ENCODE data around the gene PI16.
"Not testable (repeated sequence)": the region's sequence is repeated elsewhere in the genome, so short reads cannot be mapped to it uniquely, and the experiment has no call there.

PI16 gene

DNA sequence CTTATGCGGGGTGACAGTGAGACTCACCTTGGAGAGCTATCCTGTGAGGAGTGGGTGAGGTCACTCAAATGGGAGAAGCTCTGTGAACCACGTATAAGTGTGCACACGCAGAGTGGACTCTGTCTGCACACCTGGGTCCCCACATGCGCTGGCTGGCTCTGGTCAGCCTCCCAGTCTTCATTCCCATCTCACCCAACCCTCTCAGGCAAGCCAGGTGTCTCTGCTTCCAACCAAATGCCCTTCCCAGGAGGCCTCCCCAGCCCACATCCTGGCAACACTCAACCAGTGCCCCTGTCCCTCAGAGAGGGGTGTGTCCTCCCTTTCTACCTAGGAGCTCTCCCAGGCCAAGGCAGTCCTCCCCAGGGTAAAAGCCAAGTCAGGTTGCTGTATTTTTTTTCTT is 8.0 kb upstream of the PI16 start:
- DNase-seq (ENCODE audit: insufficient read length) (no peak), FAIRE-seq (no peak)
- TF ChIP-seq POLR2AphosphoS5 (IDR thresholded peaks at IDR 0.05; ENCODE audit: low read depth, low read length) (no peak), TAF1 (IDR thresholded peaks at IDR 0.05; ENCODE audit: borderline replicate concordance, low read depth, low read length) (no peak), POLR2A (IDR thresholded peaks at IDR 0.05; ENCODE audit: low read depth, low read length) (no peak)

DNA sequence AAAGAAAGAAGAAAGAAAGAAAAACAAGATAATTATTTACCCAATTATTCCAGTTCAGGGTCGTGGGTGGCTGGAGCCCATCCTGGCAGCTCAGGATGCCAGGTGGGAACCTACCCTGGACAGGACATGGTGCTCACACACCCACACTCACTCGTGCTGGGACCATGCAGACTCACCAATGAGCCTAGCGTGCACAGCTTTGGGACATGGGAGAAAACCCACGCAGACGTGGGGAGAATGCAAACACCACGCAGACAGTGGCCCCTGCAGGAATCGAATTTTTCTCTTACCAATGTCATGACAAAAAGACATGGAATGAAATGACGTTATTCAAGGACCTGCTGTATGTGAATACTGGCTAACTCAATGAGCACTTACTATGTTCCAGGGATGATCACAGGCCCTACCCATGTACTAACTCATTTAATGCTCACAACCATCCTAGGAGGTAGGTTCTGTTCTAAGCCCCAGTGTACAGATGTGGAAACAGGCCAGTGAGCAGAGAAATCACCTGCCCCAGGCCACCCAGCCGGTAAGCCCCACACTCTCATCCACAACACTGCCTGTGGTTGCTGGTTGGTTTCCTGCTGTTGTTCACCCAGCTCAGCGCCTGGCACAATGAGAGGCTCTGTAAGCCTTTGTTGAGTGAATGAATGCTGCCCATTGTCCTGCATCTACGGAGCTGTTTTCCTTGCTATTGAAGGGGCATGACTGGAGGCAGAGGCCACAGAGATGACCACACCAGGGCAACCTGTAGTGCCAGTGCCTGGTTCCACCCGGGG is 6.8 kb upstream of the PI16 start:
- FAIRE-seq (no peak), DNase-seq (ENCODE audit: insufficient read length) (no peak)
- TF ChIP-seq TAF1 (IDR thresholded peaks at IDR 0.05; ENCODE audit: borderline replicate concordance, low read depth, low read length) (no peak), POLR2AphosphoS5 (IDR thresholded peaks at IDR 0.05; ENCODE audit: low read depth, low read length) (no peak), POLR2A (IDR thresholded peaks at IDR 0.05; ENCODE audit: low read depth, low read length) (no peak)

DNA sequence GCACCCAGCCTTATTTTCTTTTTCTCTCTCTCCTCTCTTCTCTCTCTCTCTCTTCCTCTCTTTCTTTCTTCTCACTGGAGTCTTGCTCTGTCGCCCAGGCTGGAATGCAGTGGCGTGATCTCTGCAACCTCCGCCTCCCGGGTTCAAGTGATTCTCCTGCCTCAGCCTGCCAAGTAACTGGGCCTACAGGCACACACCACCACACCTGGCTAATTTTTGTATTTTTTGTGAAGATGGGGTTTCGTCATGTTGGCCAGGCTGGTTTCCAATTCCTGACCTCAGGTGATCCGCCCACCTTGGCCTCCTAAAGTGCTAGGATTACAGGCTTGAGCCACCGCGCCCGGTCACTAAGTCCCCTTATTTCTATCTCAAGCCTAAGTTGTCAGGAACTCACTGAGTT is 5.5 kb upstream of the PI16 start:
- not testable (repeated sequence) for DNase-seq (ENCODE audit: insufficient read length); FAIRE-seq

DNA sequence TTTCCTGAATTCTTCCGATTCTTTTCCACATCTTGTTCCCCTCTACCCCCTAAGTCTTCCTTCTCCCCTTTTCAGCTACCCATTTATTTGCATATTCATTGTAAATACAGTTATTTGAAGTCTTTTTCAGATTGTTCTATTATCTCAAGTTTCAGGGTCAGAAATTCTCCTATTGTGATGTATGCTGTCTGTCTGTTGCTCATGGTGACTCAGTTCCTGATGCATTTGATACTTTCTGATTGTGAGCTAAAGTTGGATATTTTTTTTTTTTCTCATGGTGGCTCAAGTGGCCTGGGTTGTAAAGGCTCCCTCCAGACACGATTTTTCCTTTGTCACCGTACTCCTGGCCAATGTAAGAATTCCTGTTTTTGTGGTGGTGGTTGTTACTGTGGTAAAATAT is 4.9 kb upstream of the PI16 start:
- no peak for FAIRE-seq
- no peak for DNase-seq (ENCODE audit: insufficient read length)
- no peak for TF ChIP-seq POLR2AphosphoS5 (IDR thresholded peaks at IDR 0.05; ENCODE audit: low read depth, low read length)
- TF ChIP-seq POLR2A (IDR thresholded peaks at IDR 0.05; ENCODE audit: low read depth, low read length), result no peak
- no peak for TF ChIP-seq TAF1 (IDR thresholded peaks at IDR 0.05; ENCODE audit: borderline replicate concordance, low read depth, low read length)

DNA sequence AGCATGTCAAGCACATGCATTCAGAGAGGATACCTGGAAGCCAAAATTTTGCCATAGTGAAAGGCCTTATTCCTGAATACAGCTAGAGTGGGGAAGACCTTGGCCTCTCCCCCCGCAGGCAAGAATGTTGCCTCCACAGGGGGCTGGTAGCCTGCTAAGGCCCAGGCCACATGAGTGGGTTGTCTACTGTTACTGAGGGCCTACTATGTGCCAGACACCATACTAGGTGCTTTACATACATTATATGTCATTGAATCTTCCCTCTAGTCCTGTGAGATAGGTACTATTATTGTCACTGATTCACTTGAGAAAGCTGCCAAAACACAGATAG is 642 bp upstream of the PI16 start:
- TF ChIP-seq POLR2A (IDR thresholded peaks at IDR 0.05; ENCODE audit: low read depth, low read length), result no peak
- no peak for TF ChIP-seq POLR2AphosphoS5 (IDR thresholded peaks at IDR 0.05; ENCODE audit: low read depth, low read length)
- no peak for TF ChIP-seq TAF1 (IDR thresholded peaks at IDR 0.05; ENCODE audit: borderline replicate concordance, low read depth, low read length)
- FAIRE-seq (no peak), DNase-seq (ENCODE audit: insufficient read length) (no peak)

DNA sequence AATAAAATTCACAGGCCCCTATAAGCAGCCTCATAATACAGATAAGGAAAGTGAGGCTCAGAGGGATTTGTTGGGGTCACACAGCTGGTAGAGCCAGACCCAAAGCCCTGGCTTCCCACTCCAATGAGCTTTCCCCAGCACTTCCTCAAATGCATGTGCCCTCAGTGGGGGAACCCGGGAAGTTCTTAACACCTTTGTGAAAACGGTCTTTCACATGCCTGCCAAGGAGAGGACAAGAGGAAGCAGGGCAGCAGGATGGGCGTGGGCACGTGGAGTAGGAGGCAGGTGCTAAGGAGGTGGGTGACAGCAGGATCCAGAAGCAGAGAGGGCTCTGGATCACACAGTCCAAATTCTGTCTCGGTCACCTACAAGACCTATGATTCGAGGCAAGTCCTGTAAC is 598 bp downstream of the PI16 start:
- no peak for FAIRE-seq
- DNase-seq (ENCODE audit: insufficient read length), result no peak
- no peak for TF ChIP-seq POLR2A (IDR thresholded peaks at IDR 0.05; ENCODE audit: low read depth, low read length)
- TF ChIP-seq POLR2AphosphoS5 (IDR thresholded peaks at IDR 0.05; ENCODE audit: low read depth, low read length), result no peak
- no peak for TF ChIP-seq TAF1 (IDR thresholded peaks at IDR 0.05; ENCODE audit: borderline replicate concordance, low read depth, low read length)

DNA sequence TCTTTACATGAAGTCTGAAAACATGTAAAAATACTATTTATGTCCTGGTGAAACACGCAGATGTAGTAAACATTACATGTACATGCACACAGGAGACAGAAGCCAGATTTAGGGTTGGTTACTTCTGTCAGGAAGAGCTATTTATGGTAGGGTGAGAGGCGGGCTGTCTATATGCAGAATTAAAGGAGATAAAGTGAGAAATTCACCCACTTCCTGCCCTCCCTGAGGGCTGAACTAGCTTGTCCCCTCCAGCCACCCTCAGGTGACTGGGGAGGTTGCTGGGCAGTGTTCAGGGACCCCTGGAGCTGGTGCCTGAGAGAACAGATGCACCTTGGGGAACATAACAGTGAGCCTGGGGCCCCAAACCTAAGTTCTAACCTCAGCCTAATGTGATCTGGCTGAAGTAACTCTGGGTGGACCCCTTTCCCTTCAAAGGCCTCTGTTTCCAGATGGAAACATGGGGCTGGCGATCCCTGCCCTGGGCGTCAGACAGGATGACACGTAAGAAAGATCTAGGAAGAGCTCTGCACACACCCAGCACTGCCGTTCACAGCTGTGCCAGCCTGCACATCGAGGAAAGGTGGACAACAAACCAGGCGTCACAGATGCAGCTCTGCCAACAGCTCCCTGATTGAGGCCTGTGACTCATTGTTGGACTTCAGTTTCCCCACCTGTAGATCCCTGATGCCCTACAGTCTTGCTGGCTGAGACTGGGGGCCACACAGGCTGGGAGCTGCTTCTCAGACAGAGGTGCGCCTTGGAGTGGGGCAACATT is 1.3 kb downstream of the PI16 start:
- no peak for DNase-seq (ENCODE audit: insufficient read length)
- FAIRE-seq, result no peak
- no peak for TF ChIP-seq TAF1 (IDR thresholded peaks at IDR 0.05; ENCODE audit: borderline replicate concordance, low read depth, low read length)
- no peak for TF ChIP-seq POLR2A (IDR thresholded peaks at IDR 0.05; ENCODE audit: low read depth, low read length)
- no peak for TF ChIP-seq POLR2AphosphoS5 (IDR thresholded peaks at IDR 0.05; ENCODE audit: low read depth, low read length)

DNA sequence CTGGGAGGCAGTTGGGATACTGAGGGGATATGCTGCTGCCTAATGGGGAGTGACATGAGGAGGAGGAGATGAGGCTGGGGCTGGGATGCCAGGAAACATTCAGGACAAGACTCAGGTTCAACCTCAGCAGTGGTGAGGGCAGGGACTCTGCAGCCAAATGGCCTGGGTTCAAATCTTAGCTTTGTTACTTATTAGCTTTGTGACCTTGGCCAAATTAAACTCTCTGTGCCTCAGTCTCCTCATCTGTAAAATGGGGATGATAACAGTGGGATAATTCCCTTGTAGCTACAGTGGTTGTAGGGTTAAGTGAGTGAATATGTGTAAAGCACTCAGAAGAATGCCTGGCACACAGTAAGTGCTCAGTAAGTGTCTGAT is 1.9 kb downstream of the PI16 start:
- no peak for TF ChIP-seq TAF1 (IDR thresholded peaks at IDR 0.05; ENCODE audit: borderline replicate concordance, low read depth, low read length)
- TF ChIP-seq POLR2A (IDR thresholded peaks at IDR 0.05; ENCODE audit: low read depth, low read length), result no peak
- no peak for TF ChIP-seq POLR2AphosphoS5 (IDR thresholded peaks at IDR 0.05; ENCODE audit: low read depth, low read length)
- FAIRE-seq (no peak), DNase-seq (ENCODE audit: insufficient read length) (no peak)

DNA sequence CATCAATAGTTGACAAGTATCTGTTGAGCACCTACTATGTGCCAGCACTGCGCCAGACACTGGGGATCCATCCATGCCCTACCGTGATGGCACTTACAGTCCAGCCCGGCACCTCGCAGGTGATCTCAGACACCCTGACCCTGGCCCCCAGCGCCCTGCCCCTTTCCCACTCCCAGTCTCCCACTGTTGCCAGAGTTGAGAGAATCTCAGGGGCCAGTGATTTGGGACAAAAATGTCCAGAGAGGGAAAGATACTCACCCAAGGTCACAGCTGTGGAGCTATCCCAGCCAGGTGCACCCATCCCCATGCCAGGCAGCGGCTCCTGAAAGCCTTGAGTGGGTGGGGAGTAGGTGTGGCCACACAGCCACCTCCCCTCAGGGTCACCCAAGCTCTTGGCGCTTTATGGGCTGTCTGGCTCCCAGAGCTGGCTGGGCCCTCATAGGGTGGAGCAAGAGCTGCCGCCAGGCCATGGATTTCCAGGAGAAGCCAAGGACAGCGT is 3.3 kb downstream of the PI16 start:
- TF ChIP-seq TAF1 (IDR thresholded peaks at IDR 0.05; ENCODE audit: borderline replicate concordance, low read depth, low read length), result no peak
- TF ChIP-seq POLR2A (IDR thresholded peaks at IDR 0.05; ENCODE audit: low read depth, low read length), result no peak
- no peak for TF ChIP-seq POLR2AphosphoS5 (IDR thresholded peaks at IDR 0.05; ENCODE audit: low read depth, low read length)
- no peak for DNase-seq (ENCODE audit: insufficient read length)
- FAIRE-seq, result no peak

DNA sequence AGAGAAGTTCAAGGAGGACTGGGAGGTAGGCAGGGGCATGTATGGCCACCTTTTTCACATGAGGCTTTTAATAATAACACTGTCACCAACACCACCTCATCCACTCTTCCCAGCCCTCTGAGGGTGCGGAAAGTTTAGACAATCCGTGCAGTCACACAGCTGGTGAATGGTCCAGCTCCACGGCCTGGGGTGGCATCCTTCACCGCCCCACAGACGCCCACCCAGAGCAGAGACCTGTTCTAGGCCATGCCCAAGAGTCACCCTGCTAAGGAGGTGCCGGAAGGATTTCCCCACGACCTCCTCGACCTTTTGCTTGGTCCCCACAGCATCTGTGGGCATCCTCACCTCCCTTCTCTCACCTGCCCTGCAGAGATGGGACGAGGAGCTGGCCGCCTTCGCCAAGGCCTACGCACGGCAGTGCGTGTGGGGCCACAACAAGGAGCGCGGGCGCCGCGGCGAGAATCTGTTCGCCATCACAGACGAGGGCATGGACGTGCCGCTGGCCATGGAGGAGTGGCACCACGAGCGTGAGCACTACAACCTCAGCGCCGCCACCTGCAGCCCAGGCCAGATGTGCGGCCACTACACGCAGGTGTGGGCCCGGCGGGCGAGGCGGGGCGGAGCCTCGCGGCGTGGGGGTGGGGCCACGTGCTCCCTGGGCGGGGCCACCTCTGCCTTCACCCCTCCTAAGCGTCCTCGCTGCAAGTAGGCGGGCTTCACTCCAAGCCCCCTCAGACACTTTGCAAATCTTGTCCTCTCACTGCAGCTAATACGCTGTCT is 4.4 kb downstream of the PI16 start:
- FAIRE-seq (no peak), DNase-seq (ENCODE audit: insufficient read length) (no peak)
- TF ChIP-seq POLR2AphosphoS5 (IDR thresholded peaks at IDR 0.05; ENCODE audit: low read depth, low read length), result no peak
- TF ChIP-seq POLR2A (IDR thresholded peaks at IDR 0.05; ENCODE audit: low read depth, low read length), result no peak
- no peak for TF ChIP-seq TAF1 (IDR thresholded peaks at IDR 0.05; ENCODE audit: borderline replicate concordance, low read depth, low read length)

DNA sequence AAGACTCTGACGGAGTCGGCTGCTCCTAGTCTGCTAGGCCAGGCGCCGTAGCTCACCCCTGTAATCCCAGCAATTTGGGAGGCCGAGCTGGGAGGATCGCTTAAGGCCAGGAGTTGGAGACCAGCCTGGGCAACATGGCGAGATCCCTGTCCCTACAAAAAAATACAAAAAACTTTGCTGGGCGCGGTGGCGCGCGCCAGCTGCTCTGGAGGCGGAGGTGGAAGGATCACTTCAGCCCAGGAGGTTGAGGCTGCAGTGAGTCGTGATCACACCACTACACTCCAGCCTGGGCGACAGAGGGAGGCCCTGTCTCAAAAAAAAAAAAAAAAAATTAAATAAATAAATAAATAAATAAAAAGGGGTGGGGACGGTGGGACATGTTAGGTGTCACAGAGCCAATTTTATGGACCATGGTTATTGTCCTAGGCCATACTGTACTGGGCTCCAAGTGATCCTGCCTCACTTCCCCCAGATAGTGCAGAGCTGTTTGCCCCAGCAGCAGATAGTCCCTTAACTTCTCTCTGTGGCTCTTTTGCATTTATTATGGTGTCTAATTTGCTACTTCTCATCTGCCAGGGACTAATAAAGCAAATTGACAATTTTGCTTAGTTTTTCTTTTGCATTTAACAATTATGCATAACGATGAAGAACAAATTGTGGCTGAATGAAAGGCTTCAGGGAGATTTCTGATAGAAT is 5.2 kb downstream of the PI16 start:
- TF ChIP-seq TAF1 (IDR thresholded peaks at IDR 0.05; ENCODE audit: borderline replicate concordance, low read depth, low read length), result no peak
- TF ChIP-seq POLR2A (IDR thresholded peaks at IDR 0.05; ENCODE audit: low read depth, low read length), result no peak
- TF ChIP-seq POLR2AphosphoS5 (IDR thresholded peaks at IDR 0.05; ENCODE audit: low read depth, low read length), result no peak
- no peak for FAIRE-seq
- no peak for DNase-seq (ENCODE audit: insufficient read length)

Data from GM12892 (cell line).